HCT116 (cell line): ENCODE measurements around the gene UNK. TPM values are rescaled to one million over a fixed set of nuclear protein-coding genes. Genes with fewer than 3 reads are reported as not detected.

Experiments used
- ATF3 ChIP-seq: IDR thresholded peaks from 2 replicates; pipeline ENCODE4 v1.6.1; 2012
- CEBPB ChIP-seq: IDR thresholded peaks from 2 replicates; pipeline ENCODE4 v1.6.1; 2012; ENCODE audit warnings: low read depth
- CTCF ChIP-seq, 3 experiments: fragments of 200-600 bp in 1 of 3; sonication (generic) in 1 of 3; IDR thresholded peaks in 2 of 3; conservative IDR thresholded peaks in 1 of 3; 2 replicates each; pipeline ENCODE4 v1.5.1; 2012 to 2017; ENCODE audit warnings: low read depth in 2 of 3, low read length in 2 of 3, antibody characterized with exemption in 1 of 3, borderline replicate concordance in 1 of 3, control low read depth in 1 of 3, mild to moderate bottlenecking in 1 of 3, mixed read lengths in 1 of 3, mixed run types in 1 of 3, moderate library complexity in 1 of 3; ENCODE audit not compliant: insufficient read depth in 1 of 3
- ELF1 ChIP-seq: IDR thresholded peaks from 2 replicates; pipeline ENCODE4 v1.6.1; 2012; ENCODE audit warnings: low read depth, borderline replicate concordance
- FOSL1 ChIP-seq: IDR thresholded peaks from 2 replicates; pipeline ENCODE4 v1.6.1; 2012; ENCODE audit warnings: low read depth
- POLR2A ChIP-seq: IDR thresholded peaks from 2 replicates; pipeline ENCODE4 v1.7.0; 2011; ENCODE audit warnings: borderline replicate concordance; ENCODE audit not compliant: insufficient read depth, insufficient read length; ENCODE audit errors: extremely low read depth
- POLR2AphosphoS5 ChIP-seq: IDR thresholded peaks from 2 replicates; pipeline ENCODE4 v1.6.1; 2011; ENCODE audit warnings: mild to moderate bottlenecking, low read depth, low read length, moderate library complexity
- RAD21 ChIP-seq: IDR thresholded peaks from 2 replicates; pipeline ENCODE4 v1.6.1; 2012; ENCODE audit warnings: low read depth, mild to moderate bottlenecking
- SIN3A ChIP-seq: IDR thresholded peaks from 2 replicates; pipeline ENCODE4 v1.6.1; 2012; ENCODE audit warnings: low read depth
- SRF ChIP-seq: IDR thresholded peaks from 2 replicates; pipeline ENCODE4 v1.6.1; 2012; ENCODE audit warnings: low read depth
- TCF7L2 ChIP-seq: IDR thresholded peaks from 2 replicates; pipeline ENCODE4 v1.7.0; 2011; ENCODE audit warnings: borderline replicate concordance, inconsistent platforms; ENCODE audit not compliant: insufficient read depth, insufficient read length; ENCODE audit errors: extremely low read depth
- ZBTB33 ChIP-seq: IDR thresholded peaks from 2 replicates; pipeline ENCODE4 v1.6.1; 2011; ENCODE audit warnings: mild to moderate bottlenecking, low read length, moderate library complexity; ENCODE audit not compliant: insufficient replicate concordance; ENCODE audit errors: extremely low read depth
- total RNA-seq: library from RNA; stranded (reverse); gene quantifications from one replicate; pipeline ENCODE4 v1.2.1, GENCODE V29; 2021; ENCODE audit not compliant: unreplicated experiment

UNK gene
- total RNA-seq, 1 experiment from 2014 or later, result 40.6 TPM

GRCh38 chr17:75845058-75845711, 60.6 kb downstream of the UNK start (continued):
- TF ChIP-seq CTCF (IDR thresholded peaks at IDR 0.05 in 2 of 3, conservative IDR thresholded peaks at IDR 0.05 in 1 of 3; ENCODE audit: borderline replicate concordance in 1 of 3, insufficient read depth in 1 of 3, low read depth in 2 of 3, low read length in 2 of 3) (peak in 2 of 3 experiments; percentile 96 to 98; a peak in 5 of 6 replicates), ELF1 (no peak), SIN3A (no peak; the same call in 1 of the 2 replicates), SRF (no peak), POLR2A (no peak), RAD21 (no peak), TCF7L2 (no peak), CEBPB (no peak), ZBTB33 (no peak), POLR2AphosphoS5 (peak; percentile 23), FOSL1 (no peak), ATF3 (no peak)
